ENCODE data around the gene TAAR8. TPM values are rescaled to one million over a fixed set of nuclear protein-coding genes. Genes with fewer than 3 reads are reported as not detected.
"Not testable (repeated sequence)": the region's sequence is repeated elsewhere in the genome, so short reads cannot be mapped to it uniquely, and the experiment has no call there.

TAAR8 gene
- total RNA-seq, 2 experiments from 2014 or later = not detected

DNA sequence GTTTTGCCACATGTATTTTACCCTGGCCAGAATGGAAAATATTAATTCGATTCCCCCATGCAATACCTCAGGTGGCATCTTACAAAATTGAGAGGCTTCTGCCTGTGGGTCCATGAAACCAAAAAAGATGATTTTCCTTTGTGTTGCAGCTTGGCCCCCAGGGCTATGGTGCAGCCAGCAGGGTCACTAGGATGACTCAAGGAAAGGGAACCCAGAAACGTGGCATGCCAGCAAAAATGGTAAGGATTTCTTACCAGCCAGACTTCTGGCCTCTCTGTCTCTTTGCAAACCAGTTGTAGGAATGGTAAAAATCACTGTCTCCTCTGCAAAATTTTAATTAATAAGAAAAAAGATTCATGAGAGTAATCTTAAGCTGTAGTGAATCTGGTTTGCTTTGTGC lies 26.0 kb upstream of the TAAR8 start:
- H3K9me3 Mint-ChIP-seq = no peaks in the 10 kb centered on the region
- H3K27ac Mint-ChIP-seq = no peak overlapping the region
- POLR2A ChIA-PET = no interaction called here
- no peaks in the 10 kb centered on the region for H3K4me1 Mint-ChIP-seq (ENCODE audit: low read depth)
- TF ChIP-seq, protein P1, sequence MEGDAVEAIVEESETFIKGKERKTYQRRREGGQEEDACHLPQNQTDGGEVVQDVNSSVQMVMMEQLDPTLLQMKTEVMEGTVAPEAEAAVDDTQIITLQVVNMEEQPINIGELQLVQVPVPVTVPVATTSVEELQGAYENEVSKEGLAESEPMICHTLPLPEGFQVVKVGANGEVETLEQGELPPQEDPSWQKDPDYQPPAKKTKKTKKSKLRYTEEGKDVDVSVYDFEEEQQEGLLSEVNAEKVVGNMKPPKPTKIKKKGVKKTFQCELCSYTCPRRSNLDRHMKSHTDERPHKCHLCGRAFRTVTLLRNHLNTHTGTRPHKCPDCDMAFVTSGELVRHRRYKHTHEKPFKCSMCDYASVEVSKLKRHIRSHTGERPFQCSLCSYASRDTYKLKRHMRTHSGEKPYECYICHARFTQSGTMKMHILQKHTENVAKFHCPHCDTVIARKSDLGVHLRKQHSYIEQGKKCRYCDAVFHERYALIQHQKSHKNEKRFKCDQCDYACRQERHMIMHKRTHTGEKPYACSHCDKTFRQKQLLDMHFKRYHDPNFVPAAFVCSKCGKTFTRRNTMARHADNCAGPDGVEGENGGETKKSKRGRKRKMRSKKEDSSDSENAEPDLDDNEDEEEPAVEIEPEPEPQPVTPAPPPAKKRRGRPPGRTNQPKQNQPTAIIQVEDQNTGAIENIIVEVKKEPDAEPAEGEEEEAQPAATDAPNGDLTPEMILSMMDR (IDR thresholded peaks at IDR 0.05) = no peak
- ATAC-seq (no peak), DNase-seq (no peak)
- intact Hi-C loops (cut with micrococcal nuclease) = no loop called here
- CTCF ChIA-PET = interaction anchor here (1.1 to 1.9 kb wide), 4 partner anchors 13 to 296 kb away, joined by 4 to 5 read pairs (median 4); partner anchors contain the start of gene STX7
- H3K36me3 Mint-ChIP-seq (ENCODE audit: low read depth) = no peaks in the 10 kb centered on the region
- peaks cover 25% of the 10 kb centered on the region for H3K27me3 Mint-ChIP-seq
- H3K4me3 Mint-ChIP-seq = no peak overlapping the region

DNA sequence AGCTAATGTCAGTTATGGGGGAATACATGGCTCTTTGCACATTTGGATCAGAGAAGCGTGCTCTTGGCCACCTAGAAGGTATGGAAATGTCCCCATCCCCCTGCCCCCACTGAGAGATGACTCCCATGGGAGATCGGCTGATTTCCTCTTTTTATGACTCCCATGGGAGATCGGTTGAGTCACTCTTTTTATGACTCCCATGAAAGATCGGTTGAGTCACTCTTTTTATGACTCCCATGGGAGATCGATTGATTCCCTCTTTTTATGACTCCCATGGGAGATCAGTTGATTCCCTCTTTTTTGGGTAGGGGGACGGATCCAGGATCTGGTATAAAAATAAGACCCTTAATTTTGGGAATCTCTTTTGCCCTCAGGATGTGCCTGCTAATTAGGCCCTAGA lies 24.7 kb upstream of the TAAR8 start:
- Mint-ChIP-seq H3K4me3 (no peak overlapping the region), H3K4me1 (ENCODE audit: low read depth) (no peaks in the 10 kb centered on the region), H3K9me3 (no peaks in the 10 kb centered on the region), H3K36me3 (ENCODE audit: low read depth) (no peaks in the 10 kb centered on the region), H3K27ac (no peak overlapping the region), H3K27me3 (peaks cover 23% of the 10 kb centered on the region)
- DNase-seq = no peak
- POLR2A ChIA-PET = no interaction called here
- TF ChIP-seq, protein P1 (IDR thresholded peaks at IDR 0.05) = no peak
- ATAC-seq = no peak
- CTCF ChIA-PET = interaction anchor here (1.1 to 1.9 kb wide), 5 partner anchors 8 to 295 kb away, joined by 3 to 6 read pairs (median 5); partner anchors contain the start of gene STX7
- intact Hi-C loops (cut with micrococcal nuclease) = no loop called here

DNA sequence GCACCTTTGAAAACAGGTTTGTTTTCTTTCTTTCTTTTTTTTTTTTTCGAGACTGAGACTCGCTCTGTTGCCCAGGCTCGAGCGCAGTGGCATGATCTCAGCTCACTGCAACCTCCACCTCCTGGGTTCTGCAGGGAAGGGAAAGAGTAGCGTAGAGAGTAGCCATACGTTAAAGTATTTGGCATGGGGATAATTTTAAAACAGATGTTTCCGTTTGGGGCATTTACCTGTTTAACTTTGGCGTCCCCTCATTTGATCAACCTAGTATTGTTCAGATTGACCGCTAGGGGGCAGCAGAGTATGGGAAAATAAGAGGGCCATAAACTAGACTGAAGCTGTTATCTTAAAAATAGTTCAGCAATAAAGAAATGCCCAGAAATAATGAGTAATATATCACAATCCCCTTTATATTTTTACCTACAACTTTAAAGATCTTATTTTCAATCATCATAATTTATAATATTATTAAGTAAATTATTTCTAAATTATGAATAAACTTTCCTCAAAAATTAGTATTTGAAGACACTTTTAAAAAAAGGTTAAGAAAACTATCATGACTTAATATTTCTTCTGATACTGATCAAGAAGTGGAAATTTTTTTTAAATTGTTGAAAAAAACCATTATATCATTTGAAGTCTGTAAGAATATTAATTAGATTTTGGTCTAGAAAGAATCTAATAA lies 22.0 kb upstream of the TAAR8 start:
- ChIA-PET CTCF (interaction anchor here (0.6 to 3.6 kb wide), 17 partner anchors 10 to 1385 kb away, joined by 3 to 27 read pairs (median 4); partner anchors contain the start of genes SLC18B1 and STX7), POLR2A (no interaction called here)
- TF ChIP-seq, protein P1 (IDR thresholded peaks at IDR 0.05) = peak; percentile 80
- Mint-ChIP-seq H3K27ac (no peak overlapping the region), H3K9me3 (no peaks in the 10 kb centered on the region), H3K27me3 (peaks cover 10% of the 10 kb centered on the region), H3K4me1 (ENCODE audit: low read depth) (no peaks in the 10 kb centered on the region), H3K4me3 (peak overlapping the region; percentile 17), H3K36me3 (ENCODE audit: low read depth) (no peaks in the 10 kb centered on the region)
- ATAC-seq (peak; percentile 75), DNase-seq (peak; percentile 72)
- intact Hi-C loops (cut with micrococcal nuclease) = loop anchor here (5.0 to 10.0 kb wide), 2 partner anchors 134 to 232 kb away; no protein-coding TSS in a partner anchor

DNA sequence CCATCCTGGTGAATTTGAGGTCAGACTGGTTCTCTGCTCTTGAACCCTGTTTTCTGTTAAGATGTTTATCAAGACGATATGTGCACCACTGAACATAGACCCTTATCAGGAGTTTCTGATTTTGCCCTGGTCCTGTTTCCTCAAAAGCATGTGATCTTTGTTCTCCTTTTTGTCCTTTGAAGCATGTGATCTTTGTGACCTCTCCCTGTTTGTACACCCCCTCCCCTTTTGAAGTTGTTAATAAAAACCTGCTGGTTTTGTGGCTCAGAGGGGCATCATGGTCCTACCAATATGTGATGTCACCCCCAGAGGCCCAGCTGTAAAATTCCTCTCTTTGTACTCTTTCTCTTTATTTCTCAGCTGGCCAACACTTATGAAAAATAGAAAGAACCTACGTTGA lies 17.9 kb upstream of the TAAR8 start:
- POLR2A ChIA-PET; H3K4me3 Mint-ChIP-seq; H3K36me3 Mint-ChIP-seq (ENCODE audit: low read depth); H3K9me3 Mint-ChIP-seq; H3K4me1 Mint-ChIP-seq (ENCODE audit: low read depth); ATAC-seq; CTCF ChIA-PET; DNase-seq; H3K27ac Mint-ChIP-seq: not testable (repeated sequence)
- intact Hi-C loops (cut with micrococcal nuclease) = loop anchor here (5.0 to 10.0 kb wide), 2 partner anchors 130 to 228 kb away; no protein-coding TSS in a partner anchor
- H3K27me3 Mint-ChIP-seq = peaks cover 16% of the 10 kb centered on the region

DNA sequence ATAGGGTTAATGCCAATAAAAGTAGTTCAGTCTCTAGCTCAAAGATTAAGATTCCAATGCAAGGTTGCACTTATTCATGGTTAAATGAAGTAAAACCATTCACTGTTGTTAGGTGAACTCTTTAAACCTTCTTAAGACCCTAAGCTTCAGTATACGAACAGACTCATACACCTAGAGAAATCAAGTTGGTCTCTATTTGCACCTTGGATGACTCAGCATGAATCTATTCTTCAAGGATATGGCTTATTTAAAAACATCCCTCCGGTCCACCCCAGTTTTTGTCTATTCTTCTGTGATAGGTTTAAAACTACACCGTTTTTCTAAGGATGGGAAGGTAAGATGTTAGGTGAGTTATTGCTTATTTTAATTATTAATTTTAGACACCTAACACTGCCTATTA lies 15.3 kb upstream of the TAAR8 start:
- TF ChIP-seq, protein P1 (IDR thresholded peaks at IDR 0.05) = no peak
- intact Hi-C loops (cut with micrococcal nuclease) = loop anchor here (10.0 kb wide), 1 partner anchor 128 kb away; no protein-coding TSS in a partner anchor
- no peaks in the 10 kb centered on the region for H3K9me3 Mint-ChIP-seq
- H3K4me3 Mint-ChIP-seq = no peak overlapping the region
- CTCF ChIA-PET = interaction anchor here (1.0 to 1.3 kb wide), 2 partner anchors 24 to 262 kb away, joined by 3 to 6 read pairs; partner anchors contain the start of genes SLC18B1 and STX7
- ATAC-seq = no peak
- H3K36me3 Mint-ChIP-seq (ENCODE audit: low read depth) = no peaks in the 10 kb centered on the region
- POLR2A ChIA-PET = no interaction called here
- H3K4me1 Mint-ChIP-seq (ENCODE audit: low read depth) = no peaks in the 10 kb centered on the region
- DNase-seq = no peak
- H3K27me3 Mint-ChIP-seq = peaks cover 21% of the 10 kb centered on the region
- no peak overlapping the region for H3K27ac Mint-ChIP-seq

Data from activated CD8-positive, alpha-beta T cell treated with anti-CD3 and anti-CD28 coated beads for 36 hours (primary cell).